Cardiac fibroblast (primary cell): ENCODE data around the gene LRFN5.
A peak's percentile ranks its signal among the peaks of the same experiment; 100 is the strongest.
"Not testable (repeated sequence)": the region's sequence is repeated elsewhere in the genome, so short reads cannot be mapped to it uniquely, and the experiment has no call there.

ENCODE experiments used
- DNase-seq, 2 donors: peaks; one replicate each; pipeline versions ENCODE4 v3.0.0 to v3.0.0-alpha.2; 2010; ENCODE audit warnings: low read depth in 2 of 2
- H3K4me3 ChIP-seq, 2 donors: replicated peaks in 1 of 2; 1 replicate in 1 of 2; 2 replicates in 1 of 2; pipeline ENCODE4 v1.5.1; 2011; ENCODE audit warnings: low read depth in 2 of 2, low read length in 2 of 2, mild to moderate bottlenecking in 2 of 2, moderate library complexity in 1 of 2
- CTCF ChIP-seq: IDR thresholded peaks from one replicate; pipeline ENCODE4 v1.5.1; 2011; ENCODE audit warnings: low read depth, mild to moderate bottlenecking, low read length, inconsistent platforms

Gene LRFN5

GRCh38 chr14:41663473-41663850, 56.8 kb downstream of the LRFN5 start:
- TF ChIP-seq CTCF: no peak
- H3K4me3 ChIP-seq: no peak overlapping the region
- peak; percentile 4 to 24 for DNase-seq

GRCh38 chr14:41666301-41666700, 59.6 kb downstream of the LRFN5 start:
- TF ChIP-seq CTCF: no peak
- DNase-seq: no peak
- H3K4me3 ChIP-seq: no peak overlapping the region

- peak in 1 of 2 donors; percentile 8 for DNase-seq
- TF ChIP-seq CTCF: no peak
- H3K4me3 ChIP-seq: no peak overlapping the region
These were observed 61.7 kb downstream of the LRFN5 start for GRCh38 chr14:41668356-41668755.

- DNase-seq, H3K4me3 ChIP-seq: not testable (repeated sequence)
These were observed 66.9 kb downstream of the LRFN5 start for GRCh38 chr14:41673601-41674000.

GRCh38 chr14:41674511-41674971, 67.9 kb downstream of the LRFN5 start:
- not testable (repeated sequence) for H3K4me3 ChIP-seq, DNase-seq

- no peak for DNase-seq
- TF ChIP-seq CTCF: no peak
- no peak overlapping the region for H3K4me3 ChIP-seq
These were observed 92.8 kb downstream of the LRFN5 start for GRCh38 chr14:41699486-41699885.

- no peak overlapping the region for H3K4me3 ChIP-seq
- no peak for DNase-seq
- TF ChIP-seq CTCF: no peak
These were observed 111.9 kb downstream of the LRFN5 start for GRCh38 chr14:41718477-41719166.

GRCh38 chr14:41739203-41739602, 132.5 kb downstream of the LRFN5 start:
- no peak for TF ChIP-seq CTCF
- H3K4me3 ChIP-seq: no peak overlapping the region
- no peak for DNase-seq
